H1 (cell line): ENCODE data around the gene CRTC1. TPM values are rescaled to one million over a fixed set of nuclear protein-coding genes. Genes with fewer than 3 reads are reported as not detected.

Experiments used
- GABPA ChIP-seq: IDR thresholded peaks from 2 replicates; pipeline ENCODE4 v1.6.1; 2011; ENCODE audit warnings: mild to moderate bottlenecking, low read length, moderate library complexity, borderline replicate concordance; ENCODE audit not compliant: insufficient read depth
- JUN ChIP-seq: IDR thresholded peaks from 2 replicates; pipeline ENCODE4 v1.6.1; 2011; ENCODE audit warnings: low read depth, mild to moderate bottlenecking, improper control_type of control experiment, low read length
- TCF12 ChIP-seq: IDR thresholded peaks from 2 replicates; pipeline ENCODE4 v1.6.1; 2011; ENCODE audit warnings: low read depth, mild to moderate bottlenecking, low read length
- polyA plus RNA-seq, 7 experiments: library from polyadenylated mRNA; depleted of rRNA in 3 of 7; stranded (reverse) in 5 of 7; unstranded in 2 of 7; fragments of >200 nt in 5 of 7; fragments of 200-250 nt in 2 of 7; gene quantifications; 1 replicate in 5 of 7; 2 replicates in 1 of 7; 4 replicates in 1 of 7; pipeline versions ENCODE4 v1.2.1 to v1.2.3, GENCODE V29; 2011 to 2013; ENCODE audit warnings: missing spikeins in 2 of 7, mixed read lengths in 2 of 7
- total RNA-seq: library from RNA; stranded (reverse); fragmentation: NEBNext Ultra II Directional; extraction: Animal tissue kit (Norgen Biotek cat#: 25700); gene quantifications from 2 replicates; pipeline ENCODE4 v1.2.1, GENCODE V29; 2021
- TF ChIP-seq, protein P1 (sequence below), 3 experiments: IDR thresholded peaks; 1 replicate in 2 of 3; 2 replicates in 1 of 3; pipeline versions ENCODE4 v1.5.1 to v1.6.1; 2011; ENCODE audit warnings: low read length in 3 of 3, mild to moderate bottlenecking in 3 of 3, inconsistent platforms in 2 of 3, low read depth in 1 of 3, moderate library complexity in 1 of 3; ENCODE audit not compliant: insufficient read depth in 1 of 3; ENCODE audit errors: control extremely low read depth in 1 of 3

Gene CRTC1
- total and polyA plus RNA-seq, 2 of the 8 experiments (the other 6 are each of a cell fraction or from before 2014, with no cell fraction given) = 2.9 to 8.5 TPM

- TF ChIP-seq, protein P1, sequence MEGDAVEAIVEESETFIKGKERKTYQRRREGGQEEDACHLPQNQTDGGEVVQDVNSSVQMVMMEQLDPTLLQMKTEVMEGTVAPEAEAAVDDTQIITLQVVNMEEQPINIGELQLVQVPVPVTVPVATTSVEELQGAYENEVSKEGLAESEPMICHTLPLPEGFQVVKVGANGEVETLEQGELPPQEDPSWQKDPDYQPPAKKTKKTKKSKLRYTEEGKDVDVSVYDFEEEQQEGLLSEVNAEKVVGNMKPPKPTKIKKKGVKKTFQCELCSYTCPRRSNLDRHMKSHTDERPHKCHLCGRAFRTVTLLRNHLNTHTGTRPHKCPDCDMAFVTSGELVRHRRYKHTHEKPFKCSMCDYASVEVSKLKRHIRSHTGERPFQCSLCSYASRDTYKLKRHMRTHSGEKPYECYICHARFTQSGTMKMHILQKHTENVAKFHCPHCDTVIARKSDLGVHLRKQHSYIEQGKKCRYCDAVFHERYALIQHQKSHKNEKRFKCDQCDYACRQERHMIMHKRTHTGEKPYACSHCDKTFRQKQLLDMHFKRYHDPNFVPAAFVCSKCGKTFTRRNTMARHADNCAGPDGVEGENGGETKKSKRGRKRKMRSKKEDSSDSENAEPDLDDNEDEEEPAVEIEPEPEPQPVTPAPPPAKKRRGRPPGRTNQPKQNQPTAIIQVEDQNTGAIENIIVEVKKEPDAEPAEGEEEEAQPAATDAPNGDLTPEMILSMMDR (IDR thresholded peaks at IDR 0.05; ENCODE audit: control extremely low read depth in 1 of 3, insufficient read depth in 1 of 3, low read depth in 1 of 3, low read length in 3 of 3) = no peak
- TF ChIP-seq GABPA = no peak
- TF ChIP-seq TCF12 = no peak
- no peak for TF ChIP-seq JUN
These were observed 15.2 kb upstream of the CRTC1 start (continued) for GRCh38 chr19:18668252-18668631.
